ENCODE measurements around the gene FOLR1. TPM values are rescaled to one million over a fixed set of nuclear protein-coding genes. Genes with fewer than 3 reads are reported as not detected.

FOLR1 gene
- total RNA-seq, 1 donor from 2014 or later = 2.7 TPM

DNA sequence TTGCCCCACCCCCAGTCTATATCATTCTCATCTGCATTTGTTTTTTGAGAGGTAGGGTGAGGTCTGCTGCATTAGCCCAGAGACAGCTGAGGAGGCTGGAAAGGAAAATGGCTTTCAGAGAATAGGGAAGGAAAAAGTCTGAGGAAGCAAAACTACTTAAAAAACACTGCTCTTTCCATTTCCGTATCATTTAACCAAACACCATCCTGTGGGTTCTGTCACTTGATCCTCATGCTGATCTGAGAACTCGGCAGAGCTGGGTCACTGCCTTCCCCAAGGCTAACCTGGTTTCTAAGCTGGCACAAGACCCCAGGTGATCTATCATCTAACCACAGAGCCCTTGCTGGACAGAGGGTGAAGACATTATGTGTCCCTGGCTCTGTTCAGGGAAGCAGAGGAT, 25.9 kb downstream of the FOLR1 start:
- no peaks in the 10 kb centered on the region for H3K9me3 Mint-ChIP-seq
- no peak for DNase-seq (ENCODE audit: extremely low spot score, unreplicated experiment)
- H3K27me3 Mint-ChIP-seq = peaks cover 26% of the 10 kb centered on the region
- no peak overlapping the region for H3K4me3 Mint-ChIP-seq
- H3K36me3 Mint-ChIP-seq = no peaks in the 10 kb centered on the region
- TF ChIP-seq, protein P1, sequence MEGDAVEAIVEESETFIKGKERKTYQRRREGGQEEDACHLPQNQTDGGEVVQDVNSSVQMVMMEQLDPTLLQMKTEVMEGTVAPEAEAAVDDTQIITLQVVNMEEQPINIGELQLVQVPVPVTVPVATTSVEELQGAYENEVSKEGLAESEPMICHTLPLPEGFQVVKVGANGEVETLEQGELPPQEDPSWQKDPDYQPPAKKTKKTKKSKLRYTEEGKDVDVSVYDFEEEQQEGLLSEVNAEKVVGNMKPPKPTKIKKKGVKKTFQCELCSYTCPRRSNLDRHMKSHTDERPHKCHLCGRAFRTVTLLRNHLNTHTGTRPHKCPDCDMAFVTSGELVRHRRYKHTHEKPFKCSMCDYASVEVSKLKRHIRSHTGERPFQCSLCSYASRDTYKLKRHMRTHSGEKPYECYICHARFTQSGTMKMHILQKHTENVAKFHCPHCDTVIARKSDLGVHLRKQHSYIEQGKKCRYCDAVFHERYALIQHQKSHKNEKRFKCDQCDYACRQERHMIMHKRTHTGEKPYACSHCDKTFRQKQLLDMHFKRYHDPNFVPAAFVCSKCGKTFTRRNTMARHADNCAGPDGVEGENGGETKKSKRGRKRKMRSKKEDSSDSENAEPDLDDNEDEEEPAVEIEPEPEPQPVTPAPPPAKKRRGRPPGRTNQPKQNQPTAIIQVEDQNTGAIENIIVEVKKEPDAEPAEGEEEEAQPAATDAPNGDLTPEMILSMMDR (conservative IDR thresholded peaks at IDR 0.05) = no peak
- H3K27ac Mint-ChIP-seq = no peak overlapping the region
- H3K4me1 Mint-ChIP-seq (ENCODE audit: unreplicated experiment) = peaks cover 5% of the 10 kb centered on the region

GRCh38 chr11:72218251-72218745, 26.4 kb downstream of the FOLR1 start:
- H3K9me3 Mint-ChIP-seq = no peaks in the 10 kb centered on the region
- peak; percentile 58 for DNase-seq (ENCODE audit: extremely low spot score, unreplicated experiment)
- TF ChIP-seq, protein P1 (conservative IDR thresholded peaks at IDR 0.05) = no peak
- H3K4me3 Mint-ChIP-seq = no peak overlapping the region
- no peak overlapping the region for H3K27ac Mint-ChIP-seq
- no peaks in the 10 kb centered on the region for H3K36me3 Mint-ChIP-seq
- H3K27me3 Mint-ChIP-seq = peaks cover 21% of the 10 kb centered on the region
- H3K4me1 Mint-ChIP-seq (ENCODE audit: unreplicated experiment) = peaks cover 5% of the 10 kb centered on the region

DNA sequence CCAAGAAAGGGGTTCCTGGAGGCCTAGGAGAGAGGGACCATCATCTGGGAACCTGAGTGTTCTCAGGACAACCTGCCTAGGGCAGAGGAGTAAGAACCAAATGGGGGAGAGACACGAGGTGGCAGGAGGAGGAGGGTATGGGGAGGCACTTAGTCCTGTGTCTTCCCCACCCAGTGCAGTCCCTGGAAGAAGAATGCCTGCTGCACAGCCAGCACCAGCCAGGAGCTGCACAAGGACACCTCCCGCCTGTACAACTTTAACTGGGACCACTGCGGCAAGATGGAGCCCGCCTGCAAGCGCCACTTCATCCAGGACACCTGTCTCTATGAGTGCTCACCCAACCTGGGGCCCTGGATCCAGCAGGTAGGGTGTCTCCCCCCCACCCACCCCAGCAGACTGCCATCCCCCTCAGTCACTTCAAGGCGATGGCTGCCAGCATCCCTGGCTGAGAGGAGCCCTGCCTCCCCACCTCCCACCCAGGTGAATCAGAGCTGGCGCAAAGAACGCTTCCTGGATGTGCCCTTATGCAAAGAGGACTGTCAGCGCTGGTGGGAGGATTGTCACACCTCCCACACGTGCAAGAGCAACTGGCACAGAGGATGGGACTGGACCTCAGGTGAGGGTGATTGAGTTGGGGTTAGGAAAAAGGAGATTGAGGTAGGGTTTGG, 28.9 kb downstream of the FOLR1 start:
- TF ChIP-seq, protein P1 (conservative IDR thresholded peaks at IDR 0.05) = no peak
- no peak overlapping the region for H3K4me3 Mint-ChIP-seq
- H3K36me3 Mint-ChIP-seq = no peaks in the 10 kb centered on the region
- peaks cover 14% of the 10 kb centered on the region for H3K27me3 Mint-ChIP-seq
- no peak overlapping the region for H3K27ac Mint-ChIP-seq
- peaks cover 11% of the 10 kb centered on the region for H3K4me1 Mint-ChIP-seq (ENCODE audit: unreplicated experiment)
- no peaks in the 10 kb centered on the region for H3K9me3 Mint-ChIP-seq
- peak; percentile 53 for DNase-seq (ENCODE audit: extremely low spot score, unreplicated experiment)

GRCh38 chr11:72221386-72222075, 29.6 kb downstream of the FOLR1 start:
- peak; percentile 49 for DNase-seq (ENCODE audit: extremely low spot score, unreplicated experiment)
- Mint-ChIP-seq H3K4me1 (ENCODE audit: unreplicated experiment) (peaks cover 17% of the 10 kb centered on the region), H3K27me3 (peaks cover 8% of the 10 kb centered on the region), H3K27ac (no peak overlapping the region), H3K9me3 (no peaks in the 10 kb centered on the region), H3K36me3 (no peaks in the 10 kb centered on the region), H3K4me3 (no peak overlapping the region)
- TF ChIP-seq, protein P1 (conservative IDR thresholded peaks at IDR 0.05) = no peak

GRCh38 chr11:72222106-72222891, 30.4 kb downstream of the FOLR1 start:
- peaks cover 18% of the 10 kb centered on the region for H3K4me1 Mint-ChIP-seq (ENCODE audit: unreplicated experiment)
- peak; percentile 48 for DNase-seq (ENCODE audit: extremely low spot score, unreplicated experiment)
- H3K27ac Mint-ChIP-seq = peak overlapping the region; percentile 82
- TF ChIP-seq, protein P1 (conservative IDR thresholded peaks at IDR 0.05) = no peak
- H3K4me3 Mint-ChIP-seq = peak overlapping the region; percentile 91
- H3K36me3 Mint-ChIP-seq = no peaks in the 10 kb centered on the region
- no peaks in the 10 kb centered on the region for H3K9me3 Mint-ChIP-seq
- peaks cover 5% of the 10 kb centered on the region for H3K27me3 Mint-ChIP-seq

Measured in type B pancreatic cell (in vitro differentiated cells).